GM19397 (cell line): ENCODE results near the gene ADIPOQ.
"Not testable (repeated sequence)": the region's sequence is repeated elsewhere in the genome, so short reads cannot be mapped to it uniquely, and the experiment has no call there.

Experiments used
- ATAC-seq: cut with Tn5 transposase; IDR thresholded peaks from one replicate; pipeline ENCODE4 v1.9.1; 2021; ENCODE audit warnings: mild to moderate bottlenecking, moderate library complexity; ENCODE audit not compliant: unreplicated experiment

ADIPOQ gene

DNA sequence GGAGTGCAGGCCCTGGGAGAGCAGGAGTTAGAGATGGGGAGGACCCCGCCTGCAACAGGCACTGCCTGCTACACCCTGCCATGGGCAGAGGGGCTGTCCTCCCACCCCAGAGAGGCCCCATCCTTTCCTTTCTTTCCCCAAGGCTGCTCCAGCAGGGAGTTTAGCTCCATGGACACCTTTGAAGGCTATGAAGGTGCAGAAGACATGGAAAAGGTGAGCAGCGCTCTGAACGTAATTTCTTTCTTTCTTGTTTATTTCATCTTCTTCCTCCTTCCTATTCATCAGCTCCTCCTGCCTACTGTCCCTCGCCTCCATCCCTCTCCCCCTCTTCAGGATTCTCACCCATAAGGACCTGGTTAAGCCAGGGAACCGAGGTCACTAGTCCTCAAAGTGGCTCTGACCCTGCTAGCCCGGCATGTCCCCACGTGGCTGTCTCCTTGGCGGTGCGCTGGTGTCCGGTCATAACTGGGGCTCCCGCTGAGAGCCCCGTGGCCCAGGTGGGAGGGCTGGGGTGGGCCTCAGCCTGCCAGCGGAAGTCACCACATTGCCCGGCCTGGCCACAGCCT lies 16.0 kb upstream of the ADIPOQ start:
- ATAC-seq: no peak

DNA sequence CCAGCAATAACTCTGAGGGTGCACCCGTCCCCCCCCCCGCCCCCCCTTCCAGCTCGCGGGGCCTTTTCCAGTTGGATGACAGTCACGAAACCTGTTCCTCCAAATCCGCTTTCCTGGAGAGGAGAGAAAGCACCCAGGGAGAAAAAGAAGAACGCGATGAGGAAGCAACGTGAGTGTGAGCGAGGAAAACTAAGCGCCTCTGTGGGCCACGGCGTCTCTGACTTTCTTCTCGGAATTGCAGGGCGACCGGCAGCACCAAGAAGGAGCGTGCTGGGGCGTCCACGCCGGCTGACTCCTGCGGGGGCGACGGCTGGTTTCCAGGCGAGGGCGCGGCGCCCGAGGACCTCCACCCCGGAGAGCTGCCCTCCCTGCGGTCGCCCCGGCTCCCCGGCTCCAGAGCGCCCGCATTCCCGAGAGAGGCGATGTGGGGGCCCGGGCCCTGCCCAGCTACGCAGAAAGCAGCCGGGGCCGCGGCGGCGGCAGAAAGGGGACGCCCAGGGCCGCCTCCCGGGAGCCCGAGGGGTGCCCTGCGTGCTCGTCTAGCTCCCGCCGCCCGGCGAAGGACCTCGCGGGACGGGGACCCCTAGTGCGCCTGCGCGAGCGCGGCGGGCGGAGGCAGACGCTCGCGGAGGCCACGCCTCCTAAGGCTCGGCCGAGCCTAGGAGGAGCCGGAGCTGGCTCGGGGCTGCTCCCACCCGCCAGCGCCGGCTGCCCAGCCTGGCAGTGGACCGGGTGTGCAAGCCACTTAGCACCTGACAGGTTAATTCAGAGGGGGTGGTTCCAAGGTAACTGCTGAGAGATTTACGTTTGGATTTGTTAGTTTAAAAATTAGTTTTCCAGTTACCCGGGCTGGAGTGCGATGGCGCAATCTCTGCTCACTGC lies 15.3 kb upstream of the ADIPOQ start:
- ATAC-seq: peak; percentile 92

DNA sequence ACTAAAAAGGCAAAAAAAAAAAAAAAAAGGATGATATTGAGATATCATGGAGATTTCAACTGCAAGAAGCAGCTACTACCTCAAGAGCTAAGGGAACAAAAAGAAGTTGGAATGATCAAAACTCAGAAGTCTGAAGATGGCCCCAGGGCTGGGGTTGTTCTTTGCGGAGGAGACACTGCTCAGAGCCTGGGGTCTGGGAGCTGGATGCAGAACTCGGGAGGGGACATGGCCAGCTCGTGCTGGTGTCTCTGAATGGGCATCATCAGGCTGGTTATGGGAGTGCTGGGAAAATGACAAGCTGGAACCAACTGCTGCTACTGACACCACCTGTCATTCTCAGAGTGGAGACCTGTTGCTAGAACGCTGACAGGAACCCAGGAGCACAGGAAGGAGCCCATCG lies 14.2 kb upstream of the ADIPOQ start:
- no peak for ATAC-seq

DNA sequence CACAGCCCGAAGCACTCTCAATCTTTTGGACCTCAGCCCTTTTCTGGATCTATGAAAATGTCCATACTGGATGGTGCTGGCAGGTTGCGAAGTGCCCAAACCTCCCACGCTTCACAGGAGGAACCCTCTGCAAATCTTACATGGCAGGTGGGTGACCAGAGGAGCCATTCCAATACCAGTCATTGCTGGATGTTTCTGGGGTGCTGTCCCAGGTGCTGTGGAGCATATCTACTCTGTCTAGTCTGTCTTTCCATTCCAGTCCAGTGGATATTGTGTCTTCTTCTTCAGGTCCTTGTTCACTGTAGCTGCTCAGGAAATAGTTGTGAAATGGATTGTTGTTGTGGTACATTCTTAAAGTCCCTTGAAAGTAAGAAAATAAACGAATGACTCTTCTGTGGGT lies 10.7 kb upstream of the ADIPOQ start:
- ATAC-seq: no peak

DNA sequence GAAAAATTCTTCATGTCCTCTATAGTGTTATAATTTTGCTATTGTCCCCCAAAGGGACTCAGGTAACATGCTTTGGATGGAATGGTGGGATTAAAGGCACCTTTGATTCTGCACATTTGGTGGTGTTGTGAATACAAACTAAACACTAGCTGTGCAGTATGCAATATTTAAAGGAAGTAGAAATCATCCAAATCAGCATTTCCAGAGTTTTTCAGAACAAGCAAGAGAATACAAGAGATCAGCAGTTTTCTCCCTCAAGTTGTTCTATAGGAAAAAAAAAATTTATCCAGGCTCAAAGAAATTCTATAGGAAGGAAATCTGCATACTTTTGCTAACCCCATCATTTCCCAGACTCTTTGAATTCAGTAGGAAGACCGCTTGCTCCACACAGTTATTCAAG lies 10.2 kb upstream of the ADIPOQ start:
- no peak for ATAC-seq

DNA sequence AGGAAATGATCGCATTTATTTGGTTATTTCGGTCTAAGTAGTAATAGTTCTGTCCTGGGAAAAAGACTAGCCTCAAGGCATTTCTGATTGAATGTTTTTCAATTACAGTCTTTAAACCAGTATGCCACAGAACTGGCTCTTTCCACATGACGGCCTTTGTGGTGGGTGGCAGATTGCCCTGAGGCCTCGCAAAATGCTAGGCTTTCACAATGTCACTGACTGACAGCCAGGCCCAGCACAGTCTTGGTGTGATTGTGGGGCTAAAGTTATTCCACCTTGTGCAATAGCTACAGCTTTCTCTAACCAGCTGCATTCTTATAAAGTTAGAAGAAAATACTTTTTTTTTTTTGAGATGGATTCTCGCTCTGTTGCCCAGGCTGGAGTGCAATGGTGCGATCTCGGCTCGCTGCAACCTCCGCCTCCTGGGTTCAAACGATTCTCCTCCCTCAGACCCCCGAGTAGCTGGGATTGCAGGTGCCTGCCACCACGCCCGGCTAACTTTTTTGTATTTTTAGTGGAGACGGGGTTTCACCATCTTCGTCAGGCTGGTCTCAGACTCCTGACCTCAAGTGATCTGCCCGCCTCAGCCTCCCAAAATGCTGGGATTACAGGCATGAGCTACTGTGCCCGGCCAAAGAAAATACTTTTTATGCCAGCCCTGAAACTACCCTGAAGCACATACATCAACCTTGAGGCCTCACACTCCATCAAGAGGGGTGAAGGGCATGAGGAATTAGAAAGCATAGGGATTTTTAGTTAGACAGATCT lies 2.5 kb upstream of the ADIPOQ start:
- ATAC-seq: no peak

DNA sequence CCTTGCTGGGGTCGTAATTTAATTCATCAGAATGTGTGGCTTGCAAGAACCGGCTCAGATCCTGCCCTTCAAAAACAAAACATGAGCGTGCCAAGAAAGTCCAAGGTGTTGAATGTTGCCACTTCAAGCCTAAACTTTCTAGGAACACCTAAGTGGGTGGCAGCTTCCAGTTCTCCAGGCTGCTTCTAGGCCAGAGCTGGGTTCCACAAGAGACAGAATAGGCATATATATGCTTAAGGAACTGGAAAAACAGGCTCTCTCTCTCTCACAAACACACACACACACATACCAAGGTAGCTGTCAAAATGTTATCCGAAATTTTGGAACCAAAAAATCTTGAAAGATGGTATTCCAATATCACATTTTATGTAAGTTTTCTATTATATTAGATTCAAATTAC lies 890 bp upstream of the ADIPOQ start:
- no peak for ATAC-seq

DNA sequence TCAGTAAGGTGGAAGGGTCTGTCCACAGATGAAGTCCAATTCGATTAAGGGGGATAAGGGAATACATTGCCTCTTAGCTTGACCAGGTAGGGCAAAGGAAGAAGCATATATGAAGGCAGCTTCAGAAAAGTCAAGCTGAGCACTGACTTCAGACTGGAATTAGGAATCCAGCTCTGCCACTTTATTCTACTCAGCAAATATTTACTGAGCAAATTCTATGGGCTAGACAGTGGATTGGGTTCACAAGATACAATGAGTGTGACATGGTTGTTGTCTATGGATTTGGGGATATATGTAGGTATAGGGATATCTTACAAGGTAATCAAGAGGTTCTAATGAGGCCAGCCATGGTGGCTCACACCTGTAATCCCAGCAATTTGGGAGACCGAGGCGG lies 526 bp downstream of the ADIPOQ start:
- ATAC-seq: no peak

DNA sequence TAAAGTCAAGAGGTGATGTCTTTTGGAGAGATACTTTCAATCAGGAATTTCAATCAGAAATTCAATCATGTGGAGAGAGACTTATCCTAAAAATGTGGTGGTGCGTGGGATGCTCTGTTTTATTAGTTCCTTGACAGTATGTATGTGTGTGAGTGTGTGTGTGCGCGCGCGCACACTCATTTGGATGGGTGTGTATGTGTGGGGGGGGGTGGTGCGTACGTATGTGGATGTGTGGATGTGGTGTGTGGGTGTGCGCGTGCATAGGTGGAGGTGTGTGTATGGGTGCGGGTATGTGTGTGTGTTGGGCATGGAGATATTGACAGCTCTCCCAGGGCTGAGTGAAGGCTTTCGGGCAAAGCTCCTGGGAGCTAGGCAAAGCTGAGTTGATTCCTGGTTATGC lies 2.4 kb downstream of the ADIPOQ start:
- no peak for ATAC-seq

DNA sequence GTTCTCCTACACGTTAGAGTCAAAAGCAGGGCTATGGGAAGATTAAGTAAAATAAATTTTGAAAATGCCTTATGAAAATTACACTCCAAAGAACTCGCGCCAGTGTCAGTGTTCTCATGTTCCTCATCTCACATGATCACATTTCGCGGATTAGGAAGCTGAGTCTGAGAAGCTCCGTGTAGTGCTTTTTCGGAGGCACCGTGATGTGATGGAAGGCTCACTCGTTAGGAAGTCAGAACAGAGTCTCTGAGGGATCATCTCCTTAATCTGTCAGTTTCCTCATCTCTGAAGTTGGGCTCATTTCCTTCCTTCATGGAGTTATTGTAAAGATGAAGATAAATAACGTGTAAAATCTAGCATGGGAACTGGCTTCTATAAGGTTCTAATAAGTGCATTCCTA lies 3.2 kb downstream of the ADIPOQ start:
- no peak for ATAC-seq

DNA sequence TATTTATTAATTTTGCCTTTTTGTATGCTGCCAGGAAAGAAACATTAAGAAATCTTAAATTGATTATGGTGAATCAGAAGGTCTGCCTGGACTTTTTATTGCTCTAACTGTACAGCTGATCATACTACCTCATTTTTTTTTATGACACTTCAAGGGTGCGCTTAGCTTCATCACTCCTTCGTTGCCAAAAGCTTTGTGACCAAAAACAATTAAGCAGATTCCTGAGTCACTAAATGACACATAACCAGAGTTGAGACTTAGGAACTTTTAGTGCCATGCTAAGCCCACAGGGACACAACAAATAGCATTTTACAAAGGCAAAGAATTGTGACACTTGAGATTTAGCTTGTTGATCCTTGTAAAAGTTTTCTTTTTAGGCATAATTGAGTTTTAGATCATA lies 4.9 kb downstream of the ADIPOQ start:
- no peak for ATAC-seq

DNA sequence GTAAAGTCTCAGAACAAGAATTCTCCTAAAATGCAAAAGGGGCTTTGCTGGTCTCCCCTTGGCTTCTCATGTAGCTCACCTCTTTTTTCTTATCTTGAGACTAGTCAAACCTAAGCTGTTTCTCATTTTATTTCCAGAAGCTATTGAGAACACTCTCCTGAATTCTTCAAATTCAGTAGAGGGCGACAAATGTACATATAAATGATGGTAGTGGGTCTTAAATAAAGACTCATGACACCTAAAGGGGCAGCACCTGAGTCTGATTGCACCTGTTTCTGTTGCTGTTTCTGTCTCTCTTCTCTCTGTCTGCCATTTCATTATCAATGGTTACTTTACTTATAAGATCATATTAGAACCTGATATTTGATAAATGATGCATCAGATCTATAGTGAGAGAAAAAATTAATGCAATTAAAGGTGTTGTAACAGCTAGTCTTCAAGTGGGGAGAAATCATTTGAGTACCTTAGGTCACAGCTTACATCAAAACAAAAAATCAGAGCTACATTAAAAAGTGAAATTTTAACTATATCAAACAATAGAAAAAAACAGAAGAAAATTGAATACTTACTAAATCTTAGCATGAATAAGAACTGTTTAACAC lies 7.0 kb downstream of the ADIPOQ start:
- no peak for ATAC-seq

DNA sequence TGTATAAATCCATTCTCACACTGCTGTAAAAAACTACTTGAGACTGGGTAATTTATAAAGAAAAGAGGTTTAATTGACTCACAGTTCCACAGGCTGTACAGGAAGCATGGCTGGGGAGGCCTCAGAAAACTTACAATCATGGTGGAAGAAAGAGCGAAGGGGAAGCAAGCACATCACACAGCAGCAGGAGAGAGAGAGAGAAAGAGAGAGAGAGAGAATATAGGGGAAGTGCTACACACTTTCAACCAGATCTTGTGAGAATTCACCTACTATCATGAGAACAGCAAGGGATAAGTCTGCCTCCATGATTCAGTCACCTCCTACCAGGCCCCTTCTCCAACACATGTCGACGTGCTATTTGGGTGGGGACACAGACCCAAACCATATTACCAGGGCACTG lies 9.3 kb downstream of the ADIPOQ start:
- ATAC-seq: not testable (repeated sequence)

DNA sequence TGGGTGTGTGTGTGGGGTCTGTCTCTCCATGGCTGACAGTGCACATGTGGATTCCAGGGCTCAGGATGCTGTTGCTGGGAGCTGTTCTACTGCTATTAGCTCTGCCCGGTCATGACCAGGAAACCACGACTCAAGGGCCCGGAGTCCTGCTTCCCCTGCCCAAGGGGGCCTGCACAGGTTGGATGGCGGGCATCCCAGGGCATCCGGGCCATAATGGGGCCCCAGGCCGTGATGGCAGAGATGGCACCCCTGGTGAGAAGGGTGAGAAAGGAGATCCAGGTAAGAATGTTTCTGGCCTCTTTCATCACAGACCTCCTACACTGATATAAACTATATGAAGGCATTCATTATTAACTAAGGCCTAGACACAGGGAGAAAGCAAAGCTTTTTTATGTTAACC lies 10.5 kb downstream of the ADIPOQ start:
- no peak for ATAC-seq

DNA sequence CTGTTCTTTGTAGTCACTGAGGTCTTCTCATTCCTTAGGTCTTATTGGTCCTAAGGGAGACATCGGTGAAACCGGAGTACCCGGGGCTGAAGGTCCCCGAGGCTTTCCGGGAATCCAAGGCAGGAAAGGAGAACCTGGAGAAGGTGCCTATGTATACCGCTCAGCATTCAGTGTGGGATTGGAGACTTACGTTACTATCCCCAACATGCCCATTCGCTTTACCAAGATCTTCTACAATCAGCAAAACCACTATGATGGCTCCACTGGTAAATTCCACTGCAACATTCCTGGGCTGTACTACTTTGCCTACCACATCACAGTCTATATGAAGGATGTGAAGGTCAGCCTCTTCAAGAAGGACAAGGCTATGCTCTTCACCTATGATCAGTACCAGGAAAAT lies 11.6 kb downstream of the ADIPOQ start:
- ATAC-seq: no peak

DNA sequence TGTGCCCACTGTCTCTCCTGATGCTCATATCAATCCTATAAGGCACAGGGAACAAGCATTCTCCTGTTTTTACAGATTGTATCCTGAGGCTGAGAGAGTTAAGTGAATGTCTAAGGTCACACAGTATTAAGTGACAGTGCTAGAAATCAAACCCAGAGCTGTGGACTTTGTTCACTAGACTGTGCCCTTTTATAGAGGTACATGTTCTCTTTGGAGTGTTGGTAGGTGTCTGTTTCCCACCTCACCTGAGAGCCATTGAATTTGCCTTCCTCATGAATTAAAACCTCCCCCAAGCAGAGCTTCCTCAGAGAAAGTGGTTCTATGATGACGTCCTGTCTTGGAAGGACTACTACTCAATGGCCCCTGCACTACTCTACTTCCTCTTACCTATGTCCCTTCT lies 12.4 kb downstream of the ADIPOQ start:
- no peak for ATAC-seq

DNA sequence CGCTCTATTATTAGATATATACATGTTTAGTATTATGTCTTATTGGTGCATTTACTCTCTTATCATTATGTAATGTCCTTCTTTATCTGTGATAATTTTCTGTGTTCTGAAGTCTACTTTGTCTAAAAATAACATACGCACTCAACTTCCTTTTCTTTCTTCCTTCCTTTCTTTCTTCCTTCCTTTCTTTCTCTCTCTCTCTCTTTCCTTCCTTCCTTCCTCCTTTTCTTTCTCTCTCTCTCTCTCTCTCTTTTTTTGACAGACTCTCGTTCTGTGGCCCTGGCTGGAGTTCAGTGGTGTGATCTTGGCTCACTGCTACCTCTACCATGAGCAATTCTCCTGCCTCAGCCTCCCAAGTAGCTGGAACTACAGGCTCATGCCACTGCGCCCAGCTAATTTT lies 15.2 kb downstream of the ADIPOQ start:
- no peak for ATAC-seq

DNA sequence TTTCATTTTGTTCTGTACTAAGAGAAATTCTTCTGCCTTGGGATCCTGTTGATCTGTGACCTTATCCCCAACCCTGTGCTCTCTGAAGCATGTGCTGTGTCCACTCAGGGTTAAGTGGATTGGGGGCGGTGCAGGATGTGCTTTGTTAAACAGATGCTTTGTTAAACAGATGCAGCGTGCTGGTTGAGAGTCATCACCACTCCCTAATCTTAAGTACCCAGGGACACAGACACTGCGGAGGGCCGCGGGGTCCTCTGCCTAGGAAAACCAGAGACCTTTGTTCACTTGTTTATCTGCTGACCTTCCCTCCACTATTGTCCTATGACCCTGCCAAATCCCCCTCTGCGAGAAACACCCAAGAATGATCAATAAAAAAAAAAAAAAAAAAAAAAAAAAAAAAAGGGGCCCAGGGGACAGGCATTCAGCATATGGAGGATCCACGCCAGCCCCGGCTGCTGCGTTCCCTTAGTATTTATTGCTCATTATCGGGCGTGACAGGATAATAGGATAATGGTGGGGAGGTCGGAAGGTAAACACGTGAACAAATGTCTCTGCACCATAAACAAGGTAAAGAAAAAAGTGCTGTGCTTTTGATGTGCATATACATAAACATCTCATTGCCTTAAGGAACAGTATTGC lies 22.8 kb downstream of the ADIPOQ start:
- not testable (repeated sequence) for ATAC-seq

DNA sequence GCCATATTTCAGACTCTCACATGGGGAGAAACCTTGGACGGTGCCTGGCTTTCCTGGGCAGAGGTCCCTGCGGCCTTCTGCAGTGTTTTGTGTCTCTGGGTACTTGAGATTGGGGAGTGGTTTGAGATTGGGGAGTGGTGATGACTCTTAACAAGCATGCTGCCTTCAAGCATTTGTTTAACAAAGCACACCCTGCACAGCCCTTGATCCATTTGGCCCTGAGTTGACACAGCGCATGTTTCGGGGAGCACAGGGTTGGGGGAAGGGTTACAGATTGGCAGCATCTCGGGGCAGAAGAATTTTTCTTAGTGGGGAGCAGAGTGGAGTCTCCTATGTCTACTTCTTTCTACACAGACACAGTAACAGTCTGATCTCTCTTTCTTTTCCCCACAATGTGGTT lies 23.6 kb downstream of the ADIPOQ start:
- not testable (repeated sequence) for ATAC-seq

DNA sequence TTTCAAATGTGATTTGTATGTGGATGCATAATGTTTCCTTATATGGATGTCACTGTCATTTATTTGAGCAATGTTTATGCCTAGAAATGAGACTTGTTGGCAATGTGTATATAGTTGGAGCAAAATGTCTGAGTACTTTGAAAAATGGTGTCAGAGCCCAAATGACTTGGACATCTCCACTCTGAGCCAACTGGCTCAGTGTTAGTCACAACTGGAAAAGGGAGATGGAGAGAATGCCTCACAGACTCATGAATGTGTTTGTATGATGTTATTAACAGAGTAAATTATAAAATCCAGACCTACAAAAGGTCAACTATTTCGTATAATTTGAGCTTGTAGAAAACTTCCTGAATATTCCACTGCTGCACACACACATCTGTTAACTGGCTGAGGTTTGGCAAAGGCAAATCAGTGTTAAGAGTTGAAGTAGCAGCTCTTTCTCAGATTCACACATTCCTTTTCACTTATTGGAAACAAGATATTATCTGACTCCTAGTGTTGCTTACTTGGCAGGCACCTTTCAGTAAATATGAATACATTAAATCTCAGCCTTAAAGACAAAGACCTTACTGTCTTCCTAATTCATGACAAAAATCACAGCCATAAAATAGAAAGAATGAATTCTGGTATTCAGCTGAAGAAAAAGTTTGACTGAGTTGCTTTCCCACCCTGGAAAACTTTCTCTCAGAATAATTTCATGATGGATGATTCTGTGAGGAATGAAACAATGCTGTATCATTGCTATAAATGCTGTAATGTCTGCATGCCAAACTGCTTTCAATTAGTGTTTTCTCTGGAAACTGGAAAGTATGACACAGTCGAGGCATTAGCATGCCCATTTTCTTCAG lies 27.0 kb downstream of the ADIPOQ start:
- no peak for ATAC-seq
